Gastroesophageal sphincter (tissue), 3 donors: ENCODE measurements around the gene TOMM34.

Experiments used
- EP300 ChIP-seq: sonication (generic); formaldehyde crosslinking; IDR thresholded peaks from one replicate; pipeline ENCODE4 v1.6.1; 2017; ENCODE audit warnings: antibody characterized with exemption, mild to moderate bottlenecking
- POLR2A ChIP-seq, 2 donors: fragments of 450-650 bp; IDR thresholded peaks; one replicate each; pipeline ENCODE4 v1.6.1; 2017; ENCODE audit warnings: antibody characterized with exemption in 2 of 2, mild to moderate bottlenecking in 2 of 2, moderate library complexity in 1 of 2
- POLR2AphosphoS5 ChIP-seq: sonication (generic); formaldehyde crosslinking; IDR thresholded peaks from one replicate; pipeline ENCODE4 v1.6.1; 2017; ENCODE audit warnings: antibody characterized with exemption
- TF ChIP-seq, protein P1 (sequence below), 4 experiments: fragments of 200-600 bp in 2 of 4; fragments of 450-650 bp in 2 of 4; sonication (generic) in 1 of 4; IDR thresholded peaks; one replicate each; pipeline ENCODE4 v1.5.1; 2017 to 2019; ENCODE audit warnings: antibody characterized with exemption in 4 of 4, mild to moderate bottlenecking in 2 of 4, moderate library complexity in 2 of 4

DNA sequence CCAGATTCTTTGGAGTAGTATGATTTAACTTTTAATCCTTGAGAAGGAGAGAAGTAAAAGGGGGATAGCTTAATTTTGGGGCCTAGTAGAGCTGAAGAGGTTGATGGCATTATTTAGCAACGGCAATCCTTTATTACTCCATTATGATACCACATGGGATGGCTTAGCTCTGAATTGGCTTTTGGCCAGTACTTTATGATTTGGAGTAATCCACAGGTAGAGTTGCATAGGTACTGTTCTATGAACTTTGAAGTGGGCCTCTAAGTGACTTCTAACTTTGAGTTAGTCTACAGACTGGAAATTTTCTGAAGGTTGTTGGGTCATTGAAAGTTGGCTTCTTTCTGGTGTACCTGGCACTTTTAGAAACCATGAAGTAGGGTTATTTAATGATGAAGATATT, 63.1 kb downstream of the TOMM34 start:
- TF ChIP-seq POLR2A (IDR thresholded peaks at IDR 0.05) (no peak), POLR2AphosphoS5 (no peak), EP300 (no peak)
- TF ChIP-seq, protein P1, sequence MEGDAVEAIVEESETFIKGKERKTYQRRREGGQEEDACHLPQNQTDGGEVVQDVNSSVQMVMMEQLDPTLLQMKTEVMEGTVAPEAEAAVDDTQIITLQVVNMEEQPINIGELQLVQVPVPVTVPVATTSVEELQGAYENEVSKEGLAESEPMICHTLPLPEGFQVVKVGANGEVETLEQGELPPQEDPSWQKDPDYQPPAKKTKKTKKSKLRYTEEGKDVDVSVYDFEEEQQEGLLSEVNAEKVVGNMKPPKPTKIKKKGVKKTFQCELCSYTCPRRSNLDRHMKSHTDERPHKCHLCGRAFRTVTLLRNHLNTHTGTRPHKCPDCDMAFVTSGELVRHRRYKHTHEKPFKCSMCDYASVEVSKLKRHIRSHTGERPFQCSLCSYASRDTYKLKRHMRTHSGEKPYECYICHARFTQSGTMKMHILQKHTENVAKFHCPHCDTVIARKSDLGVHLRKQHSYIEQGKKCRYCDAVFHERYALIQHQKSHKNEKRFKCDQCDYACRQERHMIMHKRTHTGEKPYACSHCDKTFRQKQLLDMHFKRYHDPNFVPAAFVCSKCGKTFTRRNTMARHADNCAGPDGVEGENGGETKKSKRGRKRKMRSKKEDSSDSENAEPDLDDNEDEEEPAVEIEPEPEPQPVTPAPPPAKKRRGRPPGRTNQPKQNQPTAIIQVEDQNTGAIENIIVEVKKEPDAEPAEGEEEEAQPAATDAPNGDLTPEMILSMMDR (IDR thresholded peaks at IDR 0.05) = no peak
